K562 (cell line): ENCODE results near the gene NMT1. TPM values are rescaled to one million over a fixed set of nuclear protein-coding genes. Genes with fewer than 3 reads are reported as not detected.

Experiments used
- ATAC-seq: fragments of 200-7000 bp; cut with Tn5 transposase; 3 replicates; pipeline ENCODE4 v1.9.1; 2020; ENCODE audit warnings: moderate library complexity
- BruUV-seq: library from RNA; stranded (reverse); fragments of 400-500 nt; replicated peaks from 2 replicates; lab custom pipeline; 2021; lab: Mats Ljungman, UMichigan
- CTCF ChIA-PET: fragments of 300-600 bp; formaldehyde crosslinking; extraction: SDS; loops from one replicate; lab custom pipeline; 2021; ENCODE audit warnings: low intra/inter-chr PET ratio; lab: Yijun Ruan, JAX
- POLR2A ChIA-PET: fragments of 300-600, 350-650 bp; sonication (Branson Sonifier 250); formaldehyde crosslinking; extraction: SDS; loops from one replicate; lab custom pipeline; 2021; ENCODE audit warnings: antibody characterized with exemption, inconsistent platforms; lab: Yijun Ruan, JAX
- DNase-seq, 4 experiments: peaks; one replicate each; pipeline versions ENCODE4 v3.0.0 to v3.0.0-alpha.2; 2011 to 2018; ENCODE audit warnings: low spot score in 3 of 4, mixed read lengths in 3 of 4; ENCODE audit errors: extremely low read depth in 1 of 4
- FAIRE-seq: peaks from 2 replicates; lab custom pipeline; 2011; peaks lifted over from hg19 to GRCh38; lab: Jason Lieb, UNC
- H2AFZ ChIP-seq: 2 replicates; pipeline ENCODE4 v1.6.0; 2011; ENCODE audit warnings: low read depth, low read length, control low read depth, inconsistent platforms
- H3K27ac ChIP-seq: fragments of 200-600 bp; 3 replicates; pipeline ENCODE4 v1.8.0; 2011; ENCODE audit warnings: low read depth, mild to moderate bottlenecking, control low read depth, inconsistent platforms, low read length, moderate library complexity, mixed read lengths; ENCODE audit errors: extremely low read depth
- H3K27me3 ChIP-seq, 2 experiments: fragments of 300-600 bp in 1 of 2; 2 replicates in 1 of 2; 3 replicates in 1 of 2; pipeline versions ENCODE4 v1.6.0 to v1.8.0; 2011; ENCODE audit warnings: inconsistent platforms in 2 of 2, low read length in 2 of 2, mild to moderate bottlenecking in 1 of 2, mixed read lengths in 1 of 2, moderate library complexity in 1 of 2; ENCODE audit not compliant: control insufficient read depth in 2 of 2, insufficient read depth in 2 of 2
- H3K36me3 ChIP-seq: fragments of 300-600 bp; 3 replicates; pipeline ENCODE4 v1.8.0; 2011; ENCODE audit warnings: mild to moderate bottlenecking, low read length, inconsistent platforms; ENCODE audit not compliant: control insufficient read depth, insufficient read depth
- H3K4me1 ChIP-seq, 2 experiments: fragments of 200-600 bp in 1 of 2; replicated peaks in 1 of 2; 2 replicates in 1 of 2; 3 replicates in 1 of 2; pipeline versions ENCODE4 v1.5.1 to v1.8.0; 2011; ENCODE audit warnings: inconsistent platforms in 2 of 2, low read length in 2 of 2, mild to moderate bottlenecking in 1 of 2, mixed read lengths in 1 of 2, moderate library complexity in 1 of 2; ENCODE audit not compliant: control insufficient read depth in 2 of 2, insufficient read depth in 2 of 2
- H3K4me2 ChIP-seq: 2 replicates; pipeline ENCODE4 v1.6.1; 2011; ENCODE audit warnings: low read length, control low read depth, inconsistent platforms, mixed read lengths; ENCODE audit not compliant: insufficient read depth
- H3K4me3 ChIP-seq: fragments of 200-600 bp; sonication (generic), shearing (Covaris generic); 2 replicates; pipeline ENCODE4 v1.5.1; 2016; ENCODE audit warnings: control low read depth, inconsistent platforms
- H3K79me2 ChIP-seq: fragments of 200-600 bp; 3 replicates; pipeline ENCODE4 v1.8.0; 2011; ENCODE audit warnings: low read length, inconsistent platforms; ENCODE audit not compliant: control insufficient read depth, insufficient read depth
- H3K9ac ChIP-seq, 2 experiments: 2 replicates each; pipeline versions ENCODE4 v1.6.0 to v1.6.1; 2011; ENCODE audit warnings: low read depth in 2 of 2, low read length in 2 of 2, control low read depth in 1 of 2, inconsistent platforms in 1 of 2, mild to moderate bottlenecking in 1 of 2, mixed read lengths in 1 of 2; ENCODE audit not compliant: insufficient read depth in 1 of 2
- H3K9me1 ChIP-seq: one replicate; pipeline ENCODE4 v1.6.0; 2011; ENCODE audit warnings: inconsistent platforms, mild to moderate bottlenecking, low read length, moderate library complexity; ENCODE audit not compliant: control insufficient read depth, insufficient read depth
- H3K9me3 ChIP-seq: replicated peaks from 2 replicates; pipeline ENCODE4 v1.5.1; 2011; ENCODE audit warnings: low read depth, low read length, inconsistent platforms; ENCODE audit not compliant: control insufficient read depth, insufficient read depth
- H4K20me1 ChIP-seq: replicated peaks from 2 replicates; pipeline ENCODE4 v1.6.1; 2011; ENCODE audit warnings: low read length, inconsistent platforms, mixed read lengths; ENCODE audit not compliant: control insufficient read depth, insufficient read depth
- CBFA2T2 ChIP-seq: fragments of 450-650 bp; conservative IDR thresholded peaks from 2 replicates; pipeline ENCODE4 v1.6.1; 2017; ENCODE audit warnings: mild to moderate bottlenecking
- HDAC1 ChIP-seq, 2 experiments: fragments of 450-650 bp; IDR thresholded peaks; 2 replicates each; pipeline ENCODE4 v1.6.1; 2016 to 2017; ENCODE audit warnings: inconsistent platforms in 1 of 2, mild to moderate bottlenecking in 1 of 2, moderate library complexity in 1 of 2
- KAT2B ChIP-seq: IDR thresholded peaks from one replicate; pipeline ENCODE4 v1.6.1; 2012; ENCODE audit warnings: low read depth, mild to moderate bottlenecking, control low read depth, inconsistent platforms, low read length, moderate library complexity
- KDM1A ChIP-seq, 2 experiments: fragments of 450-650 bp; IDR thresholded peaks; 2 replicates each; pipeline ENCODE4 v1.6.1; 2016; ENCODE audit warnings: mild to moderate bottlenecking in 2 of 2
- KLF10 ChIP-seq: fragments of 250-450 bp; sonication (Bioruptor Pico); IDR thresholded peaks from 2 replicates; pipeline ENCODE4 v1.6.1; 2021; ENCODE audit warnings: matching md5 sums
- SMARCA4 ChIP-seq: fragments of 450-650 bp; IDR thresholded peaks from 2 replicates; pipeline ENCODE4 v1.6.1; 2016
- TAF9B ChIP-seq: fragments of 450-650 bp; IDR thresholded peaks from 2 replicates; pipeline ENCODE4 v1.6.1; 2018; ENCODE audit warnings: mild to moderate bottlenecking; ENCODE audit not compliant: partially characterized antibody
- XRCC4 ChIP-seq: IDR thresholded peaks from one replicate; pipeline ENCODE4 v1.6.1; 2011; ENCODE audit not compliant: insufficient read depth, insufficient read length; ENCODE audit errors: extremely low read depth
- ZNF408 ChIP-seq: fragments of 250-450 bp; sonication (Bioruptor Pico); IDR thresholded peaks from 2 replicates; pipeline ENCODE4 v1.4.0; 2020; ENCODE audit warnings: low read depth, mild to moderate bottlenecking, moderate library complexity
- ZNF431 ChIP-seq: sonication (generic); formaldehyde crosslinking; IDR thresholded peaks from 2 replicates; pipeline ENCODE4 v1.8.0; 2022; ENCODE audit warnings: mild to moderate bottlenecking, missing genetic modification reagents
- WGBS: fragments of 100-300 bp; shearing (Covaris generic); methylation state at CpG from one replicate; pipeline ENCODE4 v1.1.6; 2016; ENCODE audit warnings: low coverage, mixed read lengths; ENCODE audit not compliant: insufficient coverage; ENCODE audit errors: missing lambda C conversion rate; 5-methylcytosine and 5-hydroxymethylcytosine counted together
- in situ Hi-C: fragments of 300-500 bp; cut with MboI; formaldehyde crosslinking; loops from 4 replicates; pipeline ENCODE4 v1.15.0; 2018; ENCODE audit warnings: inconsistent platforms, mixed read lengths
- intact Hi-C: fragments of 100-400 bp; cut with micrococcal nuclease; formaldehyde crosslinking; loops from 2 replicates; pipeline ENCODE4 v1.14.2; 2022
- polyA plus RNA-seq, 8 experiments: library from polyadenylated mRNA; depleted of rRNA in 4 of 8; stranded (reverse) in 5 of 8; unstranded in 3 of 8; fragments of >200 nt; fragmentation: Nextera tagmentation in 2 of 8; fragmentation: Illumina TruSeq in 1 of 8; extraction: Ambion mirVana in 2 of 8; extraction: Trizol in 1 of 8; gene quantifications; 2 replicates each; pipeline versions ENCODE4 v1.2.1 to v1.2.3, GENCODE V29; 2011 to 2014; ENCODE audit warnings: inconsistent platforms in 1 of 8, missing spikeins in 1 of 8
- total RNA-seq, 7 experiments: library from RNA; depleted of rRNA in 6 of 7; stranded (reverse); fragments of >200 nt in 6 of 7; fragmentation: Illumina TruSeq in 2 of 7; extraction: Trizol in 2 of 7; gene quantifications; 2 replicates each; pipeline versions ENCODE4 v1.2.1 to v1.2.3, GENCODE V29; 2011 to 2021; ENCODE audit warnings: low replicate concordance in 1 of 7
- TF ChIP-seq, protein P1 (sequence below), 2 experiments: fragments of 250-450 bp in 1 of 2; fragments of 450-650 bp in 1 of 2; sonication (Bioruptor Pico) in 1 of 2; IDR thresholded peaks; 2 replicates each; pipeline versions ENCODE4 v1.6.1 to v1.8.0; 2016 to 2021; ENCODE audit warnings: mild to moderate bottlenecking in 2 of 2, moderate library complexity in 2 of 2, missing compliant biosample characterization in 1 of 2, missing genetic modification characterization in 1 of 2
- TF ChIP-seq, protein P2 (sequence below): fragments of 250-450 bp; sonication (Bioruptor Pico); IDR thresholded peaks from 2 replicates; pipeline ENCODE4 v1.8.0; 2021; ENCODE audit warnings: mild to moderate bottlenecking, moderate library complexity
- TF ChIP-seq, protein P3 (sequence below): IDR thresholded peaks from 2 replicates; pipeline ENCODE4 v1.6.1; 2011; ENCODE audit warnings: borderline replicate concordance, low read depth, mild to moderate bottlenecking, moderate library complexity, low read length; ENCODE audit not compliant: insufficient read depth, poor library complexity, severe bottlenecking
- TF ChIP-seq, protein P4 (sequence below): fragments of 450-650 bp; IDR thresholded peaks from 2 replicates; pipeline ENCODE4 v1.6.1; 2018; ENCODE audit not compliant: partially characterized antibody

Gene NMT1
- total and polyA plus RNA-seq, 9 of the 15 experiments (the other 6 are each of a cell fraction or from before 2014, with no cell fraction given), result 86.7 to 569 (median 213) TPM

- no peak overlapping the region for H3K4me3 ChIP-seq
- no peaks in the 10 kb centered on the region for H3K9me3 ChIP-seq
- no peak overlapping the region for H3K9ac ChIP-seq
- CTCF ChIA-PET, result no interaction called here
- H3K27me3 ChIP-seq, result no peaks in the 10 kb centered on the region
- DNase-seq (no peak), FAIRE-seq (no peak), ATAC-seq (no peak)
- in situ Hi-C loops, result no loop called here
- H3K27ac ChIP-seq, result no peak overlapping the region
- H3K4me1 ChIP-seq, result no peaks in the 10 kb centered on the region
- no peak overlapping the region for H2AFZ ChIP-seq
- intact Hi-C loops, result no loop called here
- no TSS peak for BruUV-seq
- POLR2A ChIA-PET, result interaction anchor here (0.8 kb wide), 1 partner anchor 158 kb away, joined by 3 read pairs; no protein-coding TSS in a partner anchor
- H3K79me2 ChIP-seq, result no peaks in the 10 kb centered on the region
- H3K9me1 ChIP-seq, result no peaks in the 10 kb centered on the region
- H3K36me3 ChIP-seq, result peaks cover 91% of the 10 kb centered on the region
- 92% methylated on average over 3 of the region's 3 CpGs for WGBS
- H3K4me2 ChIP-seq, result no peak overlapping the region
- H4K20me1 ChIP-seq, result peaks cover 3% of the 10 kb centered on the region; the same call in 1 of the 2 replicates
- TF ChIP-seq ZNF408 (no peak), TAF9B (no peak), KLF10 (CRISPR knock-in tag) (no peak), HDAC1 (IDR thresholded peaks at IDR 0.05) (no peak), SMARCA4 (no peak), XRCC4 (no peak), ZNF431 (CRISPR knock-in tag) (no peak), CBFA2T2 (no peak), KDM1A (IDR thresholded peaks at IDR 0.05) (no peak), KAT2B (no peak)
- TF ChIP-seq, protein P1, sequence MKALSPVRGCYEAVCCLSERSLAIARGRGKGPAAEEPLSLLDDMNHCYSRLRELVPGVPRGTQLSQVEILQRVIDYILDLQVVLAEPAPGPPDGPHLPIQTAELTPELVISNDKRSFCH (CRISPR knock-in tag; IDR thresholded peaks at IDR 0.05), result no peak
- TF ChIP-seq, protein P1 (tag; IDR thresholded peaks at IDR 0.05), result no peak
- TF ChIP-seq, protein P2, sequence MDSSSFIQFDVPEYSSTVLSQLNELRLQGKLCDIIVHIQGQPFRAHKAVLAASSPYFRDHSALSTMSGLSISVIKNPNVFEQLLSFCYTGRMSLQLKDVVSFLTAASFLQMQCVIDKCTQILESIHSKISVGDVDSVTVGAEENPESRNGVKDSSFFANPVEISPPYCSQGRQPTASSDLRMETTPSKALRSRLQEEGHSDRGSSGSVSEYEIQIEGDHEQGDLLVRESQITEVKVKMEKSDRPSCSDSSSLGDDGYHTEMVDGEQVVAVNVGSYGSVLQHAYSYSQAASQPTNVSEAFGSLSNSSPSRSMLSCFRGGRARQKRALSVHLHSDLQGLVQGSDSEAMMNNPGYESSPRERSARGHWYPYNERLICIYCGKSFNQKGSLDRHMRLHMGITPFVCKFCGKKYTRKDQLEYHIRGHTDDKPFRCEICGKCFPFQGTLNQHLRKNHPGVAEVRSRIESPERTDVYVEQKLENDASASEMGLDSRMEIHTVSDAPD (CRISPR knock-in tag), result no peak
- TF ChIP-seq, protein P3, sequence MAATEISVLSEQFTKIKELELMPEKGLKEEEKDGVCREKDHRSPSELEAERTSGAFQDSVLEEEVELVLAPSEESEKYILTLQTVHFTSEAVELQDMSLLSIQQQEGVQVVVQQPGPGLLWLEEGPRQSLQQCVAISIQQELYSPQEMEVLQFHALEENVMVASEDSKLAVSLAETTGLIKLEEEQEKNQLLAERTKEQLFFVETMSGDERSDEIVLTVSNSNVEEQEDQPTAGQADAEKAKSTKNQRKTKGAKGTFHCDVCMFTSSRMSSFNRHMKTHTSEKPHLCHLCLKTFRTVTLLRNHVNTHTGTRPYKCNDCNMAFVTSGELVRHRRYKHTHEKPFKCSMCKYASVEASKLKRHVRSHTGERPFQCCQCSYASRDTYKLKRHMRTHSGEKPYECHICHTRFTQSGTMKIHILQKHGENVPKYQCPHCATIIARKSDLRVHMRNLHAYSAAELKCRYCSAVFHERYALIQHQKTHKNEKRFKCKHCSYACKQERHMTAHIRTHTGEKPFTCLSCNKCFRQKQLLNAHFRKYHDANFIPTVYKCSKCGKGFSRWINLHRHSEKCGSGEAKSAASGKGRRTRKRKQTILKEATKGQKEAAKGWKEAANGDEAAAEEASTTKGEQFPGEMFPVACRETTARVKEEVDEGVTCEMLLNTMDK, result no peak
- TF ChIP-seq, protein P4, sequence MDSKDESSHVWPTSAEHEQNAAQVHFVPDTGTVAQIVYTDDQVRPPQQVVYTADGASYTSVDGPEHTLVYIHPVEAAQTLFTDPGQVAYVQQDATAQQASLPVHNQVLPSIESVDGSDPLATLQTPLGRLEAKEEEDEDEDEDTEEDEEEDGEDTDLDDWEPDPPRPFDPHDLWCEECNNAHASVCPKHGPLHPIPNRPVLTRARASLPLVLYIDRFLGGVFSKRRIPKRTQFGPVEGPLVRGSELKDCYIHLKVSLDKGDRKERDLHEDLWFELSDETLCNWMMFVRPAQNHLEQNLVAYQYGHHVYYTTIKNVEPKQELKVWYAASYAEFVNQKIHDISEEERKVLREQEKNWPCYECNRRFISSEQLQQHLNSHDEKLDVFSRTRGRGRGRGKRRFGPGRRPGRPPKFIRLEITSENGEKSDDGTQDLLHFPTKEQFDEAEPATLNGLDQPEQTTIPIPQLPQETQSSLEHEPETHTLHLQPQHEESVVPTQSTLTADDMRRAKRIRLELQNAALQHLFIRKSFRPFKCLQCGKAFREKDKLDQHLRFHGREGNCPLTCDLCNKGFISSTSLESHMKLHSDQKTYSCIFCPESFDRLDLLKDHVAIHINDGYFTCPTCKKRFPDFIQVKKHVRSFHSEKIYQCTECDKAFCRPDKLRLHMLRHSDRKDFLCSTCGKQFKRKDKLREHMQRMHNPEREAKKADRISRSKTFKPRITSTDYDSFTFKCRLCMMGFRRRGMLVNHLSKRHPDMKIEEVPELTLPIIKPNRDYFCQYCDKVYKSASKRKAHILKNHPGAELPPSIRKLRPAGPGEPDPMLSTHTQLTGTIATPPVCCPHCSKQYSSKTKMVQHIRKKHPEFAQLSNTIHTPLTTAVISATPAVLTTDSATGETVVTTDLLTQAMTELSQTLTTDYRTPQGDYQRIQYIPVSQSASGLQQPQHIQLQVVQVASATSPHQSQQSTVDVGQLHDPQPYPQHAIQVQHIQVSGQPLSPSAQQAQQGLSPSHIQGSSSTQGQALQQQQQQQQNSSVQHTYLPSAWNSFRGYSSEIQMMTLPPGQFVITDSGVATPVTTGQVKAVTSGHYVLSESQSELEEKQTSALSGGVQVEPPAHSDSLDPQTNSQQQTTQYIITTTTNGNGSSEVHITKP, result no peak
Measured at GRCh38 chr17:45090711-45091110, 29.6 kb downstream of the NMT1 start.
